HepG2 (cell line): Measurements from ENCODE around the gene MYH9. TPM values are rescaled to one million over a fixed set of nuclear protein-coding genes. Genes with fewer than 3 reads are reported as not detected.

Experiments used
- CBX5 ChIP-seq: sonication (generic); formaldehyde crosslinking; IDR thresholded peaks from 2 replicates; pipeline ENCODE4 v1.4.0; 2020; ENCODE audit warnings: missing genetic modification reagents, borderline replicate concordance
- FOXO1 ChIP-seq: sonication (generic); formaldehyde crosslinking; IDR thresholded peaks from 2 replicates; pipeline ENCODE4 v1.4.0; 2020; ENCODE audit warnings: missing genetic modification reagents
- FOXP1 ChIP-seq, 2 experiments: fragments of 450-650 bp in 1 of 2; IDR thresholded peaks; 2 replicates each; pipeline ENCODE4 v1.6.1; 2017 to 2018; ENCODE audit warnings: antibody characterized with exemption in 1 of 2
- HCFC1 ChIP-seq: fragments of 150-350 bp; IDR thresholded peaks from 2 replicates; pipeline ENCODE4 v1.6.1; 2014; ENCODE audit warnings: low read depth, low read length
- HDAC2 ChIP-seq: sonication (generic); formaldehyde crosslinking; IDR thresholded peaks from 2 replicates; pipeline ENCODE4 v1.4.0; 2020; ENCODE audit warnings: missing genetic modification reagents
- ISX ChIP-seq: sonication (generic); formaldehyde crosslinking; conservative IDR thresholded peaks from 2 replicates; pipeline ENCODE4 v1.5.0; 2020; ENCODE audit warnings: missing genetic modification reagents
- JARID2 ChIP-seq: sonication (generic); formaldehyde crosslinking; IDR thresholded peaks from 2 replicates; pipeline ENCODE4 v1.8.1; 2023; ENCODE audit warnings: missing genetic modification reagents, inconsistent platforms; ENCODE audit not compliant: insufficient replicate concordance
- KLF6 ChIP-seq: IDR thresholded peaks from 2 replicates; pipeline ENCODE4 v1.8.0; 2016; ENCODE audit warnings: missing biosample characterization, missing genetic modification reagents
- MBD4 ChIP-seq: IDR thresholded peaks from 2 replicates; pipeline ENCODE4 v1.6.1; 2012; ENCODE audit warnings: low read length, inconsistent platforms, borderline replicate concordance
- NFKB2 ChIP-seq: sonication (generic); formaldehyde crosslinking; IDR thresholded peaks from 2 replicates; pipeline ENCODE4 v1.4.0; 2020; ENCODE audit warnings: missing genetic modification reagents, borderline replicate concordance
- SNAPC2 ChIP-seq: sonication (generic); formaldehyde crosslinking; IDR thresholded peaks from 2 replicates; pipeline ENCODE4 v1.8.1; 2022; ENCODE audit warnings: mild to moderate bottlenecking, missing genetic modification reagents
- TBP ChIP-seq: sonication (generic); formaldehyde crosslinking; IDR thresholded peaks from 2 replicates; pipeline ENCODE4 v1.5.0; 2020; ENCODE audit warnings: missing genetic modification reagents
- TMF1 ChIP-seq: sonication (generic); formaldehyde crosslinking; IDR thresholded peaks from 2 replicates; pipeline ENCODE4 v1.8.1; 2022; ENCODE audit warnings: low read depth, missing genetic modification reagents
- ZBTB44 ChIP-seq: sonication (generic); formaldehyde crosslinking; IDR thresholded peaks from 2 replicates; pipeline ENCODE4 v1.4.0; 2020; ENCODE audit warnings: missing genetic modification reagents
- ZNF33B ChIP-seq: sonication (generic); formaldehyde crosslinking; IDR thresholded peaks from 2 replicates; pipeline ENCODE4 v1.5.1; 2020; ENCODE audit warnings: mild to moderate bottlenecking, missing genetic modification reagents
- ZNF510 ChIP-seq: sonication (generic); formaldehyde crosslinking; IDR thresholded peaks from 2 replicates; pipeline ENCODE4 v1.4.0; 2020; ENCODE audit warnings: low read depth, mild to moderate bottlenecking, missing genetic modification reagents
- ZNF598 ChIP-seq: sonication (generic); formaldehyde crosslinking; IDR thresholded peaks from 2 replicates; pipeline ENCODE4 v1.5.1; 2020; ENCODE audit warnings: mild to moderate bottlenecking, missing genetic modification reagents, borderline replicate concordance
- ZNF644 ChIP-seq: IDR thresholded peaks from 2 replicates; pipeline ENCODE4 v1.6.1; 2016; ENCODE audit warnings: low read depth
- ZNF740 ChIP-seq: sonication (generic); formaldehyde crosslinking; IDR thresholded peaks from 2 replicates; pipeline ENCODE4 v1.4.0; 2020; ENCODE audit warnings: missing genetic modification reagents
- polyA plus RNA-seq, 8 experiments: library from polyadenylated mRNA; depleted of rRNA in 3 of 8; stranded (reverse) in 7 of 8; unstranded in 1 of 8; fragments of >200 nt; fragmentation: Illumina TruSeq in 4 of 8; extraction: Trizol in 4 of 8; gene quantifications; 2 replicates each; pipeline versions ENCODE4 v1.2.1 to v1.2.3, GENCODE V29; 2011 to 2016; ENCODE audit warnings: low read depth in 4 of 8, missing spikeins in 1 of 8, mixed read lengths in 1 of 8; ENCODE audit not compliant: insufficient read depth in 1 of 8
- total RNA-seq, 5 experiments: library from RNA; depleted of rRNA; stranded (reverse); fragments of >200 nt; fragmentation: Illumina TruSeq; extraction: Trizol; gene quantifications; 2 replicates each; pipeline ENCODE4 v1.2.3, GENCODE V29; 2016; ENCODE audit warnings: low read depth in 1 of 5
- TF ChIP-seq, protein P1 (sequence below): sonication (generic); formaldehyde crosslinking; IDR thresholded peaks from 2 replicates; pipeline ENCODE4 v1.5.1; 2020; ENCODE audit warnings: missing genetic modification reagents, mild to moderate bottlenecking, borderline replicate concordance
- TF ChIP-seq, protein P2 (sequence below): sonication (generic); formaldehyde crosslinking; IDR thresholded peaks from 2 replicates; pipeline ENCODE4 v1.4.0; 2020; ENCODE audit warnings: mild to moderate bottlenecking, missing genetic modification reagents

Gene MYH9
- total and polyA plus RNA-seq, 2 of the 13 experiments (the other 11 are each of a cell fraction or from before 2014, with no cell fraction given): 50.7 to 98.5 TPM

DNA sequence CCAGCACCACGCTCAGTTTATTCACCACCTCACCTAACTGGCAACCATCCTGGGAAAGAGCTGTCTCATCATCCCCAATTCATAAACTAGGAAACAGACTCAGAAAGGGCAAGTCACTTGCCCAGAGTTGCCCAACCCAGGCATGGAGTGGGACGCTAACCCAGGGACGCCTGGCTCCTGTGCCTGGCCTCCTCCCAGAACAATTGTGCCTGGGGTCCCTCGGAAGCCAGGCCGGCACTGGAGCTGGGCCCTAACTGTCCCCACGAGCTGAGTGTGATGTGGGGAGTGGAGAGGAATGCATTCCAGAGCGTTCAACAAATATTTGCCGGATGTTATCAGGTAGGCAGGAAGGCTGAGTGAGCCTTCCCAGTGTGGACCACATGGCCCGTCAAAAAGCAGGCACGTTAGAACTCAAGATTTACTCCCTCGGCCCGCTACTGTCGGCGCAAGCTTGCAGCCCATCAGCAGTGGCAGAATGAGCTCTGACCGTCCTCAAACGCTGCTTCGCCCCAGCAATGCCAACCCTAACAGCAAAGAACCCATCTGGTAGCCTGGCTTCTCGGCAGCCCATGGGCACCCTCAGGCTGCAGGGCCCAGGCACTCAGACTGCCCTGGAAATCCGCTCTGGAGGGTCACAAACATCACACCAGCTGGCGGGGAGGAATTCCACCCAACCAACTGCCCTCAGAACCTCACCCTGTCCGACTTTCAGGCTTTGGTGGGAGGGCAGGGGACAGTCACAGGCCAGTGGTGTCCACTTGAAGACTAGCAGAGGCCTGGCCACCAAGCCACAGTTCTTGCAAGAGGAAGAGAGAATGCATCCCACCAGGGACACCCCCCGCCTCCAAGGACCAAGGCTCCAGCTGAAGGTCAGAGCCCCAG is 35.6 kb downstream of the MYH9 start (continued):
- TF ChIP-seq, protein P1, sequence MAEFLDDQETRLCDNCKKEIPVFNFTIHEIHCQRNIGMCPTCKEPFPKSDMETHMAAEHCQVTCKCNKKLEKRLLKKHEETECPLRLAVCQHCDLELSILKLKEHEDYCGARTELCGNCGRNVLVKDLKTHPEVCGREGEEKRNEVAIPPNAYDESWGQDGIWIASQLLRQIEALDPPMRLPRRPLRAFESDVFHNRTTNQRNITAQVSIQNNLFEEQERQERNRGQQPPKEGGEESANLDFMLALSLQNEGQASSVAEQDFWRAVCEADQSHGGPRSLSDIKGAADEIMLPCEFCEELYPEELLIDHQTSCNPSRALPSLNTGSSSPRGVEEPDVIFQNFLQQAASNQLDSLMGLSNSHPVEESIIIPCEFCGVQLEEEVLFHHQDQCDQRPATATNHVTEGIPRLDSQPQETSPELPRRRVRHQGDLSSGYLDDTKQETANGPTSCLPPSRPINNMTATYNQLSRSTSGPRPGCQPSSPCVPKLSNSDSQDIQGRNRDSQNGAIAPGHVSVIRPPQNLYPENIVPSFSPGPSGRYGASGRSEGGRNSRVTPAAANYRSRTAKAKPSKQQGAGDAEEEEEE: no peak
- no peak for TF ChIP-seq FOXP1 (IDR thresholded peaks at IDR 0.05)
- TF ChIP-seq FOXP1 (CRISPR knock-in tag; IDR thresholded peaks at IDR 0.05): peak; percentile 48; the same call in 1 of the 2 replicates
- TF ChIP-seq JARID2 (CRISPR knock-in tag): no peak
- TF ChIP-seq MBD4: no peak
- TF ChIP-seq FOXO1 (CRISPR knock-in tag): peak; percentile 85
- TF ChIP-seq ZNF598 (CRISPR knock-in tag): no peak
- TF ChIP-seq ZNF510 (CRISPR knock-in tag): 0 out of 2 replicates have a peak, but pooled peaks have one; percentile 26
- no peak for TF ChIP-seq HCFC1
- peak; percentile 65; the same call in 1 of the 2 replicates for TF ChIP-seq ZNF740
- TF ChIP-seq ZBTB44 (CRISPR knock-in tag): no peak
- no peak for TF ChIP-seq SNAPC2
- no peak; the same call in 1 of the 2 replicates for TF ChIP-seq ZNF33B (CRISPR knock-in tag)
- 0 out of 2 replicates have a peak, but pooled peaks have one; percentile 17 for TF ChIP-seq KLF6 (CRISPR knock-in tag)
- peak; percentile 45; the same call in 1 of the 2 replicates for TF ChIP-seq ZNF644 (CRISPR knock-in tag)
- no peak for TF ChIP-seq CBX5 (CRISPR knock-in tag)
- no peak for TF ChIP-seq TMF1 (CRISPR knock-in tag)
- TF ChIP-seq ISX (CRISPR knock-in tag): no peak
- TF ChIP-seq TBP (CRISPR knock-in tag): no peak
- TF ChIP-seq, protein P2, sequence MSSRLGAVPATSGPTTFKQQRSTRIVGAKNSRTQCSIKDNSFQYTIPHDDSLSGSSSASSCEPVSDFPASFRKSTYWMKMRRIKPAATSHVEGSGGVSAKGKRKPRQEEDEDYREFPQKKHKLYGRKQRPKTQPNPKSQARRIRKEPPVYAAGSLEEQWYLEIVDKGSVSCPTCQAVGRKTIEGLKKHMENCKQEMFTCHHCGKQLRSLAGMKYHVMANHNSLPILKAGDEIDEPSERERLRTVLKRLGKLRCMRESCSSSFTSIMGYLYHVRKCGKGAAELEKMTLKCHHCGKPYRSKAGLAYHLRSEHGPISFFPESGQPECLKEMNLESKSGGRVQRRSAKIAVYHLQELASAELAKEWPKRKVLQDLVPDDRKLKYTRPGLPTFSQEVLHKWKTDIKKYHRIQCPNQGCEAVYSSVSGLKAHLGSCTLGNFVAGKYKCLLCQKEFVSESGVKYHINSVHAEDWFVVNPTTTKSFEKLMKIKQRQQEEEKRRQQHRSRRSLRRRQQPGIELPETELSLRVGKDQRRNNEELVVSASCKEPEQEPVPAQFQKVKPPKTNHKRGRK: no peak
- TF ChIP-seq NFKB2: no peak; the same call in 1 of the 2 replicates
- TF ChIP-seq HDAC2 (CRISPR knock-in tag): peak; percentile 92
